HG03280 (cell line): ENCODE results near the gene HDAC10.

ENCODE experiments used
- ATAC-seq: cut with Tn5 transposase; IDR thresholded peaks from one replicate; pipeline ENCODE4 v1.9.1; 2021; ENCODE audit warnings: mild to moderate bottlenecking, moderate library complexity; ENCODE audit not compliant: unreplicated experiment

HDAC10 gene

DNA sequence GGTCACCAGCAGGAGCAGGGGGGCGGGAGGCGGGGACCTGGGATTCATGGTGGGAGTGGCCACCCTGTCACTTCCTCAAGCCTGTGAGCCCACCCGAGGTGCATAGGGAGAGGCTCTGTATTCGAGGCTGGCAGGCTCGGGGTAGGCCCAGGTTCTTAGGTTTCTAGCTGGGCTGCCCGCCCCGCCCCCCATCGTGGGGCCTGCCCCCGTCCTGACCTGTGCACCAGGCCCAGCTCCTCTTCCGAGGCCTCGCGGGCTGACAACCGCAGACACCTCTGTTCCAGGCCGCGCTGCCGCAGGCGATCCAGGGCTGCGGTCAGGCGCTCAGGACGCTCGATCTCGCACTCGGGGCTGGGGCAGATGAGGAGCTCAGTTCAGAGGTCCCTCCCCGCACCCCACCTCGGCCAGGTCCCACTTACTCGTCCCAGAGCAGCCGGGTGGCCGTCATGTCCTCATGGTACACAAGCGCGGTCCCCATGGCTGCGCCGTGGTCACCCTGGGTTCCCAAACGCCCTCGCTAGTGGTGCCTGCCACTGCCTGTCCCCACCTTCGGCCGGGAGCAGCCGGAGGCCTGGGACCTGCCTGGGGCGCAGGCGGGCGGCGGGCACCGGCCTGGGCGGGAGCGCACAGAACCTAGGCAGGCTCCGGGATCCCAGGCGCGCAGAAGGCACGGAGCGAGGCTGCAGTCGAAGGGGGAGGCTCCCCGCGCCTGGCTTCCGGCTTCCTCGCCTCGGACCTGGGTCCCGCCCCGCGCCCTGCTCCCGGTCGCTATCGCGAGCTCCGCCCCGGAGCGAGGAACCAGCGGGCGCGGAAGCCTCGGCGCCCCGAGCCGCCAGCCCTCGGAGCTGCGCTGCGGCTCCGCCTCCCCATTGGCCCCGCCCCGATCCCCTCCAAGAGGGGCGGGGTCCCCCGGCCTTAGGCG is at the start of gene HDAC10:
Gene HDAC10 (minus strand): TSS at position 711 of the 922 bp plus-strand sequence. CDS start 233 bp downstream, at position 478.
- ATAC-seq, result peak; percentile 58

- no peak for ATAC-seq
Measured at GRCh38 chr22:50300620-50301257, 49.7 kb upstream of the HDAC10 start.

DNA sequence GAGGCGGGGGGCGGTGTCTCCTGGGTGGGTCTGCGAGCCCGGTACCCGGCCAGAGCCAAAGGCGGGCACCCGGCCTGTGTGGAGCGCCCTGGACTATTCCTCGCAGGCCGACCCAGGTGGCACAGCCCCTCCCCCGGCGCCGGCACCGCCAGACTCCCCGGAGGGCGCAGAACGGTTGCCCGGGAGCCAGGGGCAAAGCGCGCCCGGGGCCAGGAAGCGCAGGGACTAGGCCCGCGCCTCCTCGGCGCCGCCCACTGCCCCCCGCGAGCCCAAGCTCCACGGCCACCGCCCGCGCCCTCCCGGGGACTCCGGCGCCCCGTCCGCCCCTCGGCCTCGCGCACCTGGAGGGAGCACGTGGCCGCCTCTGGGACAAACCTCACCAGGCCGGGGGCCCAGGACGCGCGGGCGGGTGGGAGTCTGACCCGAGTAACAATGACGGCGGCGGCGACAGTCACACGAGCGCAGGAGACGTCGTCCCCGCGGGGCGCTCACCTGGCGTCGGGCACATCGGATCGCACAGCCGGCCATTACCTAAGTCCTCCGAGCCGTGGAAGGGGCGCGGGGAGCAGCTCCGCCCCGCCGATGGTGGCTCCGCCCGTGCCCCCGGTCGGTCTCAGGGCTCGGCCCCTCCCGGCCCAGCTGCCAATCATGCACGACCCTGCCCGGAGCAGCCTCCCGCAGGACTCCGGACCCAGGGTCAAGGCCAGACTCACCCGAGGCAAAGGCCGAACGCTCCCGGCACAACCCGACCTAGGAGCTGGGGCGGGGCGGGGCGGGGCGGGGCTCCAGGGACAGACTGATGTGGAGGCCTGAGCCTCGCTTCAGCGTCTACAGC is 48.9 kb upstream of the HDAC10 start:
- ATAC-seq, result no peak

- no peak for ATAC-seq
Measured at GRCh38 chr22:50298937-50299784, 48.1 kb upstream of the HDAC10 start.

- ATAC-seq, result no peak
Measured at GRCh38 chr22:50298266-50298637, 47.2 kb upstream of the HDAC10 start.

- ATAC-seq, result no peak
Measured at GRCh38 chr22:50297510-50298265, 46.6 kb upstream of the HDAC10 start.

DNA sequence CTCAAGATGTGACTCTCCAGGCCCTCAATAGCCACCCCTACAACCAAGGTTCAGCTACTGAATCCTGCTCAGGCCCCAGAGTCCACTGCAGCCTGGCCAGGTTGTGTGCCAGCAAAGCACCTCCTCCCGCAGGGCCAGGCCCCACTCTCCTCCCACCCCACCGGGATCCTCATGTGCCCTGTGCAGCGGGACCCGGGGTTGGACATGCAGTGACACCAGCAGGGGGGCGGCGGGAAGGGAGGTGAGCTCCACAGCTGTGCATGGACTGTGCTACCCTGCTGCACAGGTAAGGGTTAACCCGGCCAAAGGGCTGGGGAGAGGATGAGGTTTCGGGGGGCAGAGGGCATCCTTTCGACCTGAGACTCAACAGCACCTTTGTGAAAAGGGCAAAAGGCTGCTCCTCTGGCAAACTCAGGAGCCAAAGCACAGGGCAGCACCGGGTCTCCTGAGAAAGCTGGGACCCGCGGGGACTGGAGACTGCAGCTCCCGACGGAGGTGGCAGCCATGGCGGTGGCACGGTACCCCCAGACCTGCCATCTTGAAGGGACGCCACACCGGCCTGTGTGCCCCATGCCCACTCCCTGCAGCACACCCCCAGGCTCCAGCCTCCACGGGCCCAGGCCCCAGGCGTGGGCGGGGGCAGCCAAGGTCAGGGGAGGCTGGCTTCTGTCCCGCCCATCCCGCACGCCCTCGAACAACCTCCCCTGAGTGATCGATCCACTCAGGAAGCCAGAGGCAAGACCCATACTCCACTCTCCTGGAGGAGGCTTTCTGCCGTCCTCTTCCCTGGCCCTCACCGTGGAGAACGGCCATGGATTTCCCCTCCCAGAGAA is 45.8 kb upstream of the HDAC10 start:
- ATAC-seq, result no peak

DNA sequence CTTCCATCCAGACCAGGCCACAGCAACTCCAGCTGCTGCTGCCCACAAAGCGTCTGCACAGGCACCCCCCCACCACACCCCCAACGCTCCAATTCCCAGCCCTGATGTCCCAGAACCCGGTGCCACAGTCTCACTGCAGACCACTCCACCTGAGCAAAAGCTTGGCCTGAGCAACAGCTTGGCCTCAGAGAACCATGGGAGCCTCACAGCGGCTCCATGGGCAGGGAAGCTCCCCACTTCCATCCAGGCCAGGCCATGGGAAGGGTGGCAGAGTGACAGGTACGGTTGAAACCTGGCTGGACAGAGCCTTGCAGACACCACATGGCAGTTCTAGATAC is 43.2 kb upstream of the HDAC10 start:
- ATAC-seq, result no peak

DNA sequence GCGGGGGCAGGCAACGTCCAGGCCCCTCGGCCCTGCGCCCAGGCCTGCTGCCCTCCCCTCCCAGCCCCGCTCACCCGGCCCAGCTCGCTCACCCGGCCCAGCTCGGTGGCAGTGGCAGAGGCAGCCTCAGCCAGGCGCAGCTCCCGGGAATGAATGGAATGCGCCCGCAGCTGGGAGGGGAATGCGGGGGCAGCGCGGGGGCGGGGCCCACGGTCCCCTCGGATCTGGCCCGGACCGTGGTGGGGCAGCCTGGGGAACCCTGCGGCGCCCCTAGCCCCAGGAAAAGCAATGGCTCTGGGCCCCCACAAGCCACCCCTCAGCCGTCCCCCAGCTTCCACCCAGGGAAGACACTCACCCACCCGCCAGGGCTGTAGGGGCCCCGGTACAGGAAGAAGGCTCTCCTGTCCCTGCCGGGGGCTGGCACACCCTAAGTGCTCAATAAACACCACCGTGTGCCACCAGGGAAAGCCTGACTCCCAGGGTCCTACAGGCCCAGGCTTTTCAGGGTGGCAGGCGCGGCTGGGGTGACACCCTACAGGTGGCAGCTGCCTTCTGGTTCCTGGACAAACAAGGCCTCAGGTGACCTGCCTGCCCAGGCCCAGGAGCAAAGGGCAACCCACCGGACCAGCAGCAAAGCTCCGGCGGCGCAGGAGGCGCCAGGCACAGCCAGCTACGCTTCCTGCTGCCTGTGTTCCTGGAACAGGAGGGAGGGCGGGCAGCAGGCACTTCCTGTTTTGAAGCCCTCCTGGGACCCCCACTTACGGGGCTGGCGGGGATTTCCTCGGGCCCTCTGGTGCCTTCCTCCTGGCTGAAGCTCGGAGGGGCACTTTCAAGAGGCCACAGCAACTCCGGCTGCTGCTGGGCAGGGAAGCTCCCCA is 42.6 kb upstream of the HDAC10 start:
- no peak for ATAC-seq

- no peak for ATAC-seq
Measured at GRCh38 chr22:50292643-50293440, 41.8 kb upstream of the HDAC10 start.

- ATAC-seq, result no peak
Measured at GRCh38 chr22:50289942-50290630, 39.0 kb upstream of the HDAC10 start.

DNA sequence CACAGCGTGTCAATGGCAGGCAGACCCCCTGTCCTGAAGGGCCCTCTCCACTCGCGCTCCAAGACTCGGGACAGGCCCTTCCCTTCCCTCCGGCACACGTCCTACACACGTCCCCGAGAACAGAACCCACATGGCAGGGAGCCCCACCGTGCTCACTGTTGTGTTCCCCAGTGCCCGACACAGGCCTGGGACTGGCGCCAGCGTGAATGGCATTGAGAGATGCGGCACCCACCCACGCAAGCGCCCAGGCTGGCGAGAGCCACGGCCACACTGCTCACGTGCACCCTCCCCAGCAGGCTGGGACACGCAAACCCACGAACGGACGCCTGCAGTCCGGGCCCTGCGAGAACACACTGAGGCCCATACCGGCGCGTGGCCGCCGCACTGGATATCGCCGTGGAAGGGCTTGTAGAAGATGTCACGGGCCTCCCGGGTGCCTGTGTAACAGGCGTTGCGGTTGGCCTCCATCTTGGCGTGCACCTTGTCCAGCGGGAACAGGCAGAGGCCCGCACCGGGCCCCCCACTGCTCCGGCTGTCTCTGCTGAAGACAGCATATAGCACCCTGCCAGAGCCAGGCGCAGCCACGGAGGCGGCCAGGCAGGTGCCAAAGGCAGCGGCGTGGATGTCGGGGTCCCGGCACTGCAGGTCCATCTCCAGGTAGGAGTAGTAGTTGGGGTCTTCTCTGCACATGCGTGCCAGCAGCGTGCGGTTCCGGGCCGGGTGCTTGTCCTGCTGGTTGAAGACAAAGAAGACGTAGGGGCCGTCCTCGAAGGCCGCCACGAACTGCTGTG is 38.3 kb upstream of the HDAC10 start:
- no peak for ATAC-seq

DNA sequence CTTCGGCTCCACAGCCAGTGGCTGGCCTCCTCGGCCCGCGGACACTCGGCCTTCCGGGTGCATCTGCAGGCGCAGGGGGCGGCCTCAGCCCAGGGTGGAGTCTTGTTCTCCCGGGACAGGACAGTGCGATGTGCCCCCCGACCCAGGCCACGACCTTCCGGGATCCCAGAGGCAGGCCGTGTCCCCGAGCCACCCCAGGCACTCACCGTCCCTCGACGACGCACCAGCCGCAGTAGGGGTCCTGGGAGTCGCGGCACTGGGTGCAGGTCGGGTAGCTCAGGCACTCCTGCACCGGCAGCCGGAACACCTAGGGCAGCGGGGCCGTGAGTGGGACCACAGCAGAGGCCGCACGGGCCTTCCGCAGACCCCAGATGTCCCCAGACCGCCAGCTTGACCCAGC is 36.7 kb upstream of the HDAC10 start:
- no peak for ATAC-seq

DNA sequence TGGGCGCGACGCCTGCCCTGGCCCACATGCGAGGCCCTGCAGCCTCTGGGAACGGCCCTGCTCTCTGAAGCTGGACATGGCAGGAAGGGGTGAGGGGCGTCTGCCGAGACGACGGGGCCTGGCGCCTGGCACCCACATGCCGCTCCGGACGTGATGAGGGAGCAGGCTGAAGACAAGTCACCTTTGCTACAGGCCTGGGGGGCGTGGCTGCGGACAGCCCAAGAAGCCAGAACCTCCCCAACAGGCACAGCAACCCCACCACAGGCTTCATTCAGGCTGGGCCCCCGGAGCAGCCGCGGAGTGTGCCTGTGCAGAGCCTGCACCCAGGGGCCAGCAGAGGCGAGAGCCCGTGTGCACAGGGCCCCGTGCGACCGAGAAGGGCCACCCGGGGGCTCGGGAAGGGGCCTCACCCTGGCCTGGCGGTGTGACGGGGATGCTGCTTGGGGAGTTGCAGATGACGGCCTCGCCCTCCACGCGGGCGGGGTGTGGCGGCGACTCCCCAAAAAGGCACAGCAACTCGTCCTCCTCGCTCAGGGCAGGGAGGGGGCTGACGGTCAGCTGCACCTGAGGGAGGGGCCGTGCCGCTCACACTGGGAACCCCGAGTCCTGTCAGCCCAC is 35.7 kb upstream of the HDAC10 start:
- no peak for ATAC-seq

DNA sequence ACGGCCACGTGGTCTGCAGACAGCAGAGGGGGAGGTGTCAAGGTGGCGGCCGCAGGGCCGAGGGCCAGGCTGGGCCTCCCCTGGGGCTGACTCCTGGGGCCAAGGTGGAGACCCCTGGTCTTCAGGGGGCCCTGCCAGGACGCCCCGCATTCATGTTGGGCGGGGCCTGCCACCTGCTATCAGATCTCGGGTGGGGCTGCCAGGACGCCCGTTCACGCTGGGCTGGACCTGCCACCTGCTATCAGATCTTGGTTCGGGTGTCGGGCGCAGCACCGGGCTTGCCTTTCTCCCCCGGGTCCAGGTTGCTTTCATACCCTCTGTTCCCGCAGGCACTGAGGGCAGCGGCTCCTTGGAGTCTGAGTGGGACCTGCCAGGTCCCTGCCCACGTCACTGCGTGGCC is 35.2 kb upstream of the HDAC10 start:
- no peak for ATAC-seq
